Measurements from ENCODE around the gene AICDA. TPM values are rescaled to one million over a fixed set of nuclear protein-coding genes. Genes with fewer than 3 reads are reported as not detected.
"Not testable (repeated sequence)": the region's sequence is repeated elsewhere in the genome, so short reads cannot be mapped to it uniquely, and the experiment has no call there.

The AICDA gene
- polyA plus RNA-seq, 1 of the 3 experiments (the other 2 are of a cell fraction), result not detected

GRCh38 chr12:8628731-8629130 is 16.1 kb upstream of the AICDA start:
- TF ChIP-seq FOXJ3 (CRISPR knock-in tag; IDR thresholded peaks at IDR 0.05), result no peak
- no peaks in the 10 kb centered on the region for H3K36me3 ChIP-seq (replicated peaks in 1 of 2; ENCODE audit: control insufficient read depth in 1 of 2, insufficient read depth in 2 of 2, low read length in 1 of 2)
- no peak overlapping the region for H2AFZ ChIP-seq (ENCODE audit: low read depth)
- 19% methylated on average over 3 of the region's 3 CpGs for WGBS (ENCODE audit: low lambda C conversion rate)
- H3K9ac ChIP-seq, result no peak overlapping the region
- H3K27me3 ChIP-seq (ENCODE audit: insufficient read depth), result no peaks in the 10 kb centered on the region; the same call in 1 of the 2 replicates
- DNase-seq, result no peak
- peaks cover 4% of the 10 kb centered on the region for H3F3A ChIP-seq (replicated peaks; ENCODE audit: insufficient read depth)
- ChIA-PET POLR2A (no interaction called here), CTCF (interaction anchor here (1.6 to 2.0 kb wide), 2 partner anchors 20 to 29 kb away, joined by 6 to 7 read pairs; no protein-coding TSS in a partner anchor)
- H3K4me1 ChIP-seq (ENCODE audit: control insufficient read depth in 1 of 2, insufficient read depth in 2 of 2, low read depth in 1 of 2, low read length in 1 of 2), result no peaks in the 10 kb centered on the region
- no peaks in the 10 kb centered on the region for H3K9me3 ChIP-seq
- no peak overlapping the region for H3K4me3 ChIP-seq (ENCODE audit: low read depth in 2 of 2, low read length in 1 of 2)
- no peak overlapping the region for H3K4me2 ChIP-seq
- H3K27ac ChIP-seq (ENCODE audit: low read depth in 2 of 2, low read length in 1 of 2), result no peak overlapping the region
- H3K9me2 ChIP-seq, result no peaks in the 10 kb centered on the region
- no peaks in the 10 kb centered on the region for H4K20me1 ChIP-seq (ENCODE audit: insufficient read depth)
- H3K79me2 ChIP-seq (ENCODE audit: insufficient read depth), result no peaks in the 10 kb centered on the region

- H3K9me3 ChIP-seq; H2AFZ ChIP-seq (ENCODE audit: low read depth); H3K4me3 ChIP-seq (ENCODE audit: low read depth in 2 of 2, low read length in 1 of 2); H3K9ac ChIP-seq; H3F3A ChIP-seq (replicated peaks; ENCODE audit: insufficient read depth); H3K4me1 ChIP-seq (ENCODE audit: control insufficient read depth in 1 of 2, insufficient read depth in 2 of 2, low read depth in 1 of 2, low read length in 1 of 2); H3K36me3 ChIP-seq (replicated peaks in 1 of 2; ENCODE audit: control insufficient read depth in 1 of 2, insufficient read depth in 2 of 2, low read length in 1 of 2); CTCF ChIA-PET; H3K27me3 ChIP-seq (ENCODE audit: insufficient read depth); POLR2A ChIA-PET; H3K4me2 ChIP-seq; H4K20me1 ChIP-seq (ENCODE audit: insufficient read depth); H3K79me2 ChIP-seq (ENCODE audit: insufficient read depth); DNase-seq; H3K9me2 ChIP-seq; H3K27ac ChIP-seq (ENCODE audit: low read depth in 2 of 2, low read length in 1 of 2): not testable (repeated sequence)
- 77% methylated on average over 6 of the region's 26 CpGs for WGBS (ENCODE audit: low lambda C conversion rate)
These were observed 12.1 kb upstream of the AICDA start for GRCh38 chr12:8624750-8625149.

GRCh38 chr12:8622646-8623045 is 10.0 kb upstream of the AICDA start:
- Histone ChIP-seq H3K79me2 (ENCODE audit: insufficient read depth) (no peaks in the 10 kb centered on the region), H4K20me1 (ENCODE audit: insufficient read depth) (no peaks in the 10 kb centered on the region), H3K9ac (no peak overlapping the region), H3K4me3 (ENCODE audit: low read depth in 2 of 2, low read length in 1 of 2) (no peak overlapping the region), H3K36me3 (replicated peaks in 1 of 2; ENCODE audit: control insufficient read depth in 1 of 2, insufficient read depth in 2 of 2, low read length in 1 of 2) (no peaks in the 10 kb centered on the region), H3K27me3 (ENCODE audit: insufficient read depth) (no peaks in the 10 kb centered on the region; the same call in 1 of the 2 replicates), H3K4me2 (no peak overlapping the region), H3K9me2 (no peaks in the 10 kb centered on the region), H3K27ac (ENCODE audit: low read depth in 2 of 2, low read length in 1 of 2) (no peak overlapping the region), H2AFZ (ENCODE audit: low read depth) (no peak overlapping the region), H3F3A (replicated peaks; ENCODE audit: insufficient read depth) (peaks cover 5% of the 10 kb centered on the region), H3K9me3 (no peaks in the 10 kb centered on the region), H3K4me1 (ENCODE audit: control insufficient read depth in 1 of 2, insufficient read depth in 2 of 2, low read depth in 1 of 2, low read length in 1 of 2) (no peaks in the 10 kb centered on the region)
- POLR2A ChIA-PET, result no interaction called here
- CTCF ChIA-PET, result no interaction called here
- DNase-seq, result no peak
- WGBS (ENCODE audit: low lambda C conversion rate), result 9% methylated on average over 4 of the region's 4 CpGs
- TF ChIP-seq NFIC (IDR thresholded peaks at IDR 0.05; ENCODE audit: borderline replicate concordance) (no peak), SMC3 (IDR thresholded peaks at IDR 0.05; ENCODE audit: low read depth, low read length) (no peak), CTCF (IDR thresholded peaks at IDR 0.05) (no peak), RFX5 (IDR thresholded peaks at IDR 0.05; ENCODE audit: low read length) (no peak), ZBTB33 (IDR thresholded peaks at IDR 0.05; ENCODE audit: borderline replicate concordance, low read depth) (no peak), USF2 (IDR thresholded peaks at IDR 0.05; ENCODE audit: borderline replicate concordance, low read depth, low read length) (no peak), ELF1 (IDR thresholded peaks at IDR 0.05) (no peak), MEF2A (IDR thresholded peaks at IDR 0.05; ENCODE audit: borderline replicate concordance, low read depth) (no peak), POLR2AphosphoS5 (IDR thresholded peaks at IDR 0.05; ENCODE audit: low read depth, low read length) (no peak), RXRA (IDR thresholded peaks at IDR 0.05; ENCODE audit: borderline replicate concordance, low read depth) (no peak), JUND (IDR thresholded peaks at IDR 0.05) (no peak), FOXJ3 (CRISPR knock-in tag; IDR thresholded peaks at IDR 0.05) (no peak), MXI1 (IDR thresholded peaks at IDR 0.05; ENCODE audit: low read depth, low read length) (no peak), USF1 (IDR thresholded peaks at IDR 0.05; ENCODE audit: borderline replicate concordance, low read depth) (no peak)
